Posterior cingulate gyrus (tissue), 11 donors: ENCODE data around the gene HNRNPM.

Experiments used
- DNase-seq, 10 donors: peaks; one replicate each; pipeline versions ENCODE4 v3.0.0 to v3.0.0-alpha.2; 2020 to 2021; ENCODE audit warnings: mixed read lengths in 3 of 10
- intact Hi-C: fragments of 100-400 bp; cut with DNase I; formaldehyde crosslinking; loops from one replicate; pipeline ENCODE4 v1.15.1; 2023

The HNRNPM gene

DNA sequence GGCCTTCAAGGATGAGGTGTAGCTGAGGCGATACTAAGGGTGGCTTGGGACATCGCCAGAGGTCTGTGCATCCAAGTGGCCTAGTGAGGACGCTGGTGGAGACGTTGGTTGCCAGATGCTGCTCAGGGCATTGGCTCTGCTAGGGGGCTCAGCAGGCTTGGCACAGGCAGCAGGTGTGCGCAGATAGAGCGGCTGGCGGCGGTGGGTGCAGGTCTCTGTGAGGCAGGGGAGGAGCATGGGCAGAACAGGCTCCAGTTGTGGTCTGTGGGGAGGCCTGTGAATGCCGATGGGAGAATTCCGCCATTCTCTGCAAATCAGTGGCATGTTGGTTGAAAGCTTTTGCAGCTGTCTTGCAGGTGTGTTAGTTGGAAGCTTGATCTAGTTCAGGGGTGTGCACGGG is 36.4 kb downstream of the HNRNPM start:
- DNase-seq = peak in 1 of 10 donors; percentile 71
- intact Hi-C loops = no loop called here

- intact Hi-C loops = no loop called here
- peak in 1 of 10 donors; percentile 67 for DNase-seq
These were observed 36.8 kb downstream of the HNRNPM start for GRCh38 chr19:8481616-8482015.

DNA sequence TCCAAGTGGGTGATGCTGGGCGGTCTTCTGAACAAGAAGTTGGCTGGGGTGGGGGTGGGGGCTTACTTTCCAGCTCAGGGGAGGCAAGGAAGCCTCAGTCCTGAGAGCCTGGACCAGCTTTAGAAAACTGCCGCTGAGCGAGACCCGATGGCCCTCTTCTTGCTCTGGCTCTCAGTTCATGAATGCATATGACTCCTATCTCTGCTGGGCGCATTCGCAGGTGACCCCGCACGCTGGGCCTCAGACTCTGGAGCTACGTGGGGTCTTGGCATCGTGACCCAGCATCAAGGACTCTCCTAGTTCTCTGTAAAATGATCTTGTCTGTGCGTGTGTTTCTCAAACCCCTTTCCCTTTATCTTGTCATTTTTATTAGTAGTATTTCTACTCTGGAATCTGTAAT is 37.9 kb downstream of the HNRNPM start:
- intact Hi-C loops = no loop called here
- peak in 1 of 10 donors; percentile 50 for DNase-seq

DNA sequence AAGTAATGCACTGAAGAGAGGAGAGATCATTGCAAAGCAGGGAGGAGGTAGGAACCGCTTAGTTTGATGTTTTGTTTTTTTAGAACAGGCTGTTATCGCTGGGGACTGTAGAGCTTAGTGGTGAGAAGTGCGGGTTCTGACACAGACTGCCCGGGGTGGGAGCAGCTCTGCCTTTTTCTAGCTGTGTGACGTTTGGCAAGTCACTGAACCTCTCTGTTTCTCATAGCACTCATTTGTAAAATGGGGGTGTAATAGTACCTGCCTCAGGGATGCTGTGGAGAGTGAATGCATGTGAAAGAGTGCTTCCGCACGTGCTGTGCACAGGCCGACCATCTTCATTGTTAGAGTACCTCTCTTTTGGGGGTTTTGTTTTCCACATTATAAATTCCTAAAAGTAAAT is 38.4 kb downstream of the HNRNPM start:
- no peak for DNase-seq
- intact Hi-C loops = no loop called here

- DNase-seq = peak in 3 of 10 donors; percentile 18 to 80 (median 59)
- intact Hi-C loops = no loop called here
These were observed 39.6 kb downstream of the HNRNPM start for GRCh38 chr19:8484331-8484894.

DNA sequence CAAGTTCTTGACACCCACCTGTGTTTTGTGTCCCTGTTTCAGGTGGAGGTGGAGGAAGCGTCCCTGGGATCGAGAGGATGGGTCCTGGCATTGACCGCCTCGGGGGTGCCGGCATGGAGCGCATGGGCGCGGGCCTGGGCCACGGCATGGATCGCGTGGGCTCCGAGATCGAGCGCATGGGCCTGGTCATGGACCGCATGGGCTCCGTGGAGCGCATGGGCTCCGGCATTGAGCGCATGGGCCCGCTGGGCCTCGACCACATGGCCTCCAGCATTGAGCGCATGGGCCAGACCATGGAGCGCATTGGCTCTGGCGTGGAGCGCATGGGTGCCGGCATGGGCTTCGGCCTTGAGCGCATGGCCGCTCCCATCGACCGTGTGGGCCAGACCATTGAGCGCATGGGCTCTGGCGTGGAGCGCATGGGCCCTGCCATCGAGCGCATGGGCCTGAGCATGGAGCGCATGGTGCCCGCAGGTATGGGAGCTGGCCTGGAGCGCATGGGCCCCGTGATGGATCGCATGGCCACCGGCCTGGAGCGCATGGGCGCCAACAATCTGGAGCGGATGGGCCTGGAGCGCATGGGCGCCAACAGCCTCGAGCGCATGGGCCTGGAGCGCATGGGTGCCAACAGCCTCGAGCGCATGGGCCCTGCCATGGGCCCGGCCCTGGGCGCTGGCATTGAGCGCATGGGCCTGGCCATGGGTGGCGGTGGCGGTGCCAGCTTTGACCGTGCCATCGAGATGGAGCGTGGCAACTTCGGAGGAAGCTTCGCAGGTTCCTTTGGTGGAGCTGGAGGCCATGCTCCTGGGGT is 41.0 kb downstream of the HNRNPM start:
- DNase-seq = peak in 3 of 10 donors; percentile 64 to 85 (median 73)
- intact Hi-C loops = no loop called here

DNA sequence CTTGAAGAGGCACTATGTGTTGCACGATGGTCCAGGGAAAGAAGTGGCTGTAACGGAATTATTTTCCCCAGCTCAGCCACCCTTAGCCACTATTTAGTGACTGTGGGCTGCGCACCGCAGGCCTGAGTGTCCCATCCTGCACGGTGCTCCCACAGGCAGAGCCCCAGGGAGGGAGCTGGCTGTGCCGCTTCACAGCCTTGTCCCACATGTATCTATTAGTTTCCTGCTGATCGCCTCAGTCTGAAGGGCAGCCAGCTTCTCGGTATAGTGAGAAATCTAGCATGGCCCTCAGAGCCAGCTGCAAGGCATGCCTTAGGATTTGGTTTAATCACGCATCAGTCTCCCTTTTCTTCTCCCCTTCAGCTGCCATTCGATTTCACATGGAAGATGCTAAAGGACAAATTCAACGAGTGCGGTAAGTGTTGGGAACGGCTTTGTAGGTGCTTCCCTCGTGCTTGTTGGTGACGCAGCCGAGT is 41.9 kb downstream of the HNRNPM start:
- peak in 3 of 10 donors; percentile 10 to 64 (median 59) for DNase-seq
- intact Hi-C loops = no loop called here

GRCh38 chr19:8487137-8487851 is 42.5 kb downstream of the HNRNPM start:
- DNase-seq = peak in 6 of 10 donors; percentile 12 to 88 (median 54)
- intact Hi-C loops = no loop called here

- intact Hi-C loops = no loop called here
- peak in 1 of 10 donors; percentile 77 for DNase-seq
These were observed 43.6 kb downstream of the HNRNPM start for GRCh38 chr19:8488365-8488764.

- intact Hi-C loops = no loop called here
- DNase-seq = peak in 4 of 10 donors; percentile 4 to 85 (median 66)
These were observed 45.0 kb downstream of the HNRNPM start for GRCh38 chr19:8489561-8490394.

- intact Hi-C loops = no loop called here
- peak in 2 of 10 donors; percentile 58 to 75 for DNase-seq
These were observed 45.6 kb downstream of the HNRNPM start for GRCh38 chr19:8490395-8490760.

- peak in 2 of 10 donors; percentile 26 to 64 for DNase-seq
- intact Hi-C loops = no loop called here
These were observed 46.1 kb downstream of the HNRNPM start for GRCh38 chr19:8490873-8491272.

DNA sequence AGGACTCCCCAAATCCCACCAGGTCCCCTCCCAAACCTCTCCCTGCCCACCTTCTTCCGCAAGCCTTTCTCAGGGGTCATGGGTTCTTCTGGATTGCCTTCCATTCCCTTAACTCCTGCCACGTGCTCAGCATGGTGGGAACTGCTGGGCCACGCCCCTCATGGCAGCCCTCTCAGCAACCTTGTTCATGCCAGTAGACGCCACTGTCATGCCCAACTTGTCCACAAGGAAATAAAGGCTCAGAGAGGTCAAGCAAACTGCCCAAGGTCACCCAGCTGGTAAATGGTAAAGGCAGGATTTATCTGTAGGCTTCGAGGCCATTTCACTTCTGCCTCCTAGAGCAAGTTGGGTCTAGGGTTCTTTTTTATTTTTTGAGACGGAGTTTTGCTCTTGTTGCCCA is 46.8 kb downstream of the HNRNPM start:
- intact Hi-C loops = no loop called here
- peak in 1 of 10 donors; percentile 28 for DNase-seq

DNA sequence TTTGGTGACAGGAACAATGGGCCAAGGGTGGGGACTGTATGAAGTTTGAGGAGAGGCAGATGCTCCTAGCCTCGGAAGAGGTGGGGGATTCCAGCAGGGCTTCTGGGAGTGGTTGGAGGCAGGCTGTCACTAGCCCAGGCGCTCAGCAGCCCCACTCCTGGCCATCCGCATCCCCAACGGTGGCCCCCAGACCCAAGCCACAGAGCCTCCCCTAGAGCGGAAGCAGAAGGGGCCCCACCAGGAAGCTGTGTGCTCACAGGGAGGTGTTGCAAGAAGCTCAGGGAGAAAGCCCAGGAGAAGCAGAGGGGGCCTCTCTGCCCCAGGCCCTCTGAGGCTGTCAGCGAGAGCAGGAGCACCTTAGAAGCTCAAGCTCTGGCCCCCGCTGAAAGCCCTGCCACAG is 49.4 kb downstream of the HNRNPM start:
- intact Hi-C loops = no loop called here
- DNase-seq = no peak

DNA sequence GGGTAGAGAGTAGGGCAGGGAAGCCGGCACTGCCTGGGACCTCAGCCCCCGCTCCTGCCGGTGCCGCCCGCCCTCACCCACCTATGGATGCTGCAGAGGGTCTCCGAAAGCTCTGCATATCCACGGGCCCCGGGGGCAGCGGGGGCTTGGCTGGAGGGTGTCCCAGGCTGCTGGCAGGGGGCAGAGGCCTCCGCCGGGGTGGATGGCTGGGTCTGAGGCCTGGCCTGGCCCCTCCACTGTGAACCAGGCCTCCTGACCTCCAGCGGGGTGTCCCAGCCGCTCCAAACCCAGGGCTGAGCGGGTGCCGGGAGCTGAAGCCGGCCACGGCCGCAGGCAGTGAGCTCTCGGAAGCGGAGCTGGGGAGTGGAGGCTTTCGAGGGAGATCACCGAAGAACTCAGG is 53.5 kb downstream of the HNRNPM start:
- intact Hi-C loops = no loop called here
- no peak for DNase-seq

DNA sequence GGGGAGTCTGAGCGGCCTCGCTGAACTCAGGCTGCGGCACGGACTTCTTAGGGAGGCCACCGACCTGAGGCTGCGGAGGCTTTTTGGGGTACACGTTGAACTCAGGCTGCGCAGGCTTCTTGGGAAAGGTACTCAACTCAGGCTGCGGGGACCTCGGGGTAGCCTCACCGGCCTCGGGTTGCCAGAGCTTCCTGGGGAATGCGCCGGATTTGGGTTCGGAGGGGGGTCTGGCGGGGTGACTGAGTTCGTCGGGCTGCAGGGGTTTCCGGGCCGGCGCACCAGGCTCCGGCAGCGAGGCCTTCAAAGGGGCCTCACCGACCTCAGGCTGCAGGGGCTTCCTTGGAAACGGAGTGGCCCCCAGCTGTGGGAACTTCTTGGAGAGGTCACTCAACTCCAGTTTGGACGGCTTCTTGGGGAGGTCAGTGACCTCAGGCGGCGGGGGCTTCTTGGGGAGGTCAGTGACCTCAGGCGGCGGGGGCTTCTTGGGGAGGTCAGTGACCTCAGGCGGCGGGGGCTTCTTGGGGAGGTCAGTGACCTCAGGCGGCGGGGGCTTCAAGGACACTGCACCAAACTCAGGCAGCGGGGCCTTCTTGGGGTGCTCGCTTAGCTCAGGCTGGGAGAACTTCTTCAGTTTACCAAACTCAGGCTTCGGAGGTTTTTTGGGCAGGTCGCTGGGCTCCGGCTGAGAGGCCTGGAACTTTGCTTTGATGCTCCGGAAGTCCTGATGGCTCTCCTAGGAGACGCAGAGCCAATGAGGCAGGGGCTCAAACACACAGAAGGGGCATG is 54.5 kb downstream of the HNRNPM start:
- no peak for DNase-seq
- intact Hi-C loops = no loop called here

DNA sequence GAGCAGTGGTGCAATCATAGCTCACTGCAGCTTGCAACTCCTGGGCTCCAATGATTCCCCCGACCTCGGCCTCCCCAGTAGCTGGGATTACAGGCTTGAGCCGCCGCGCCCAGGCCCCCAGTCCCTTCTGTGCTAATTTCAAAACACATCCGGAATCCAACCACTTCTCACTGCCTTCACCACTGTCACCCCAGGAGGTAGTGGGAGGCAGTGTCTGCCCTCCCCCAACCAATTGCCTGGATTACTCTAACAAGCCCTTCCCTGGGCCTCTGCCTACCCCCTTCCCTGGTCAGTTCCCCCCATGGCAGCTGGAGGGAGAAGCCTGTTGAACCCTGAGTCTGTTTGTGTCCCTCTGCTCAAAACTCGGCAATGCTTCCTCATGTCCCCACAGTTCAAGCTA is 55.4 kb downstream of the HNRNPM start:
- intact Hi-C loops = no loop called here
- no peak for DNase-seq

DNA sequence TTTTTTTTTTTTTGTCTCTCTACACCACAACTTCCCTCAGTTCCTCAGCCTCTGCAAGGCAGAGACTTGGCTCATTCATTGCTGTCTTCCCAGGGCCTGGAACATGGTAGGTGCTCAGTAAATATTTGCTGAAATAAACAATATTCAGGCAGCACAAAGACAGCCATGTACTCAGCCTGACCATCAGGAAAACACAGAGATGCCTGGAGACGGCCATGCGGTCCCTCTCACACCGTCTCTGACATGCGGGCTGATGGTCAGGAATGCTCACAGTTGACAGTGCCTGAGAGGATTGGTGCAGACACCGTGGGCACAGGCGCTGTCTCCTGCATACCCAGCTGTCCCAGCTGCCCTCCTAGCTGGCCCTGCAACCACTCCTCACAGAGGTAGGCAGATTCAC is 56.7 kb downstream of the HNRNPM start:
- intact Hi-C loops = no loop called here
- no peak for DNase-seq

DNA sequence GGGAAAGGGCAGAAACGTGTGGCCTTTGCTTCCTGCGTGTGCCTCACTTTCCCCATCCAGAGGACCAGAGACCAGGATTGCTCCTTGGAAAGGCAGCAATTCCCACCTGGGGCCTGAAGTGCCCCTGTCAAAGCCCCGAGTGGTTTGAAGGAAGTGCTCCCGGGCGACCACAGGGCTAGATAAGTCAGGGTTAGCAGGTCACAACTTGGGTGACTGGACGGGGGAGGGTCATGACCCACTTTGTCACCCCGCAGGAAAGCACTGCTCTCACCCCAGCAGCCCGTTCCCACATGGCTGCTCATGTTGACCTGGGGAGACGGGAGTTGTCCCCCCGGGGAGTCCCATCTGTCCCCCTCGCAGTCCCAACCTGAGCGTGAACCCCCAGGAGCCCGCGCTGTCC is 57.2 kb downstream of the HNRNPM start:
- intact Hi-C loops = no loop called here
- no peak for DNase-seq

DNA sequence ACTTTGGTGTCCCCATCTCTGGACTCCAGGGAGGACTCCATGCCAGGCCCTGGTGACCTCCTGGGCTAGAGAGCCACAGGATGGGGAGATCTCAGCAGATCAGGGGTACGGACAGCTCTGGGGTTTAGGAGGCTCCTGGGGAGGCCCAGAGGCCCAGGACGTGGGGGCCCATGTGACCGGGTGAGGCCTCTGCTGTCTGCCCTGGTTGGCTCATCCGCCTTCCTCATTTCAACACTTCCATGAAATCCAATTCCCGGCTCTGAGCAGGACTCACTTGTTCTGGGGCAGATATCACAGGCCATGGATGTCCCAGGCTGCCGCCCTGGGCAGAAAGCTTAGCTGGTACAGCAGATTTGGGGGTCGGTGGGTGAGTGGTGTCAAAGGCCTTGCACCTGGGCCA is 58.7 kb downstream of the HNRNPM start:
- intact Hi-C loops = no loop called here
- DNase-seq = no peak
